GM19467 (cell line): ENCODE data around the gene CRYGN.

Experiments used
- ATAC-seq: cut with Tn5 transposase; IDR thresholded peaks from one replicate; pipeline ENCODE4 v1.9.1; 2021; ENCODE audit warnings: mild to moderate bottlenecking, moderate library complexity; ENCODE audit not compliant: unreplicated experiment

Gene CRYGN

DNA sequence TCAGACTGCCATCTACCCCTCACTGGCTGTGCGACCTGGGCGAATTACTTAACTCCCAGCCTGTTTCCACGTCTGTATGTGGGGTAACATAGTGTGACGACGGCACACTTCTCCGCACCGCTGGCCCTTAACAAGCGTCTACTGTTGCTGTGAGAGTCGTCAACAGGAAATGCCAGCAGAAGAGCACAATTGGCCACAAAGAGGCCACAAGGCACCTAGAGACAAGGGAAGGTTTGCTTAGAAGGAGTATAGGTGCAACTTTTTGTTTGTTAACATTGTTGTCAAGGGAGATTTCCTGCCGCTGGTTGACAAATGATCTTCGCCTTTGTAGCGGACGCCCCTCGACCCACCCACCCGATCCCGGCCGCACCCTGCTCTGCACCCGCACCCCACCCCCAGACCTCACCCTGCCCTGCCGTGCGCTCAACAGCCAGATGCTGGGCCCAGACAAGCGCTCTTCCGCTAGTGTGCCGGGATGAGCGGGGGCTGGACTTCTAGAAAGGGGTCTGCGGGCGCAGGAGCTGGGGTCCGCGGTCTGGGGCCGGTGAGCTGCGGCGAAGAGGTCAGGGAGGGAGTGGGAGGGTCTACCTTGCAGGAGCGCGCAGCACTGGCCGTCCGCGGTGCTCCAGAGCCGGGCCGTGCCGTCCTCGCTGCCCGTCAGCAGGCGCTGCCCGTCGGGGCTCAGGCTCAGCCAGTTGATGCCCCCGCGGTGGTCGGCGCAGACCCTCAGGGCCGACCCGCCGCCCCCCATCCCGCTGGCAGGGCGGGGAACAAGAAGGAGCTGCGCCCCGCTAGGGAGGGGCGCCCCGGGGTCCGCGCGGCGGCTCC, 30.9 kb downstream of the CRYGN start:
- no peak for ATAC-seq

DNA sequence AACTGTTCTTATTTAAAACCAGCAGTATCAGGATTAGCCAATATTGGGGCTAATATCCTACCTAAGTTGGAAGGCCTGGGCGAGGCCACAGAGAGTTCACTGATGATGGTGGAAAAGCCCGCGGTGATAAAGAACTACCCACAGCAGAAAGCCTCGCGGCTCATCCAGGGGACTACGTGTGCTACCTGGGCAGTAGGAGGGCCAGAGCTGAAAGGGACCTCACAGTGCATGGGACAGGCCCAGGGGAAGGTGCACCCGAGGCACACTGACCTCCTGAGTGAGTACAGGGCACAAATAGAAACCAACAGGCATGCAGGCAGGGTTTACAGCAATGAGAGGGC, 31.5 kb downstream of the CRYGN start:
- ATAC-seq: no peak

DNA sequence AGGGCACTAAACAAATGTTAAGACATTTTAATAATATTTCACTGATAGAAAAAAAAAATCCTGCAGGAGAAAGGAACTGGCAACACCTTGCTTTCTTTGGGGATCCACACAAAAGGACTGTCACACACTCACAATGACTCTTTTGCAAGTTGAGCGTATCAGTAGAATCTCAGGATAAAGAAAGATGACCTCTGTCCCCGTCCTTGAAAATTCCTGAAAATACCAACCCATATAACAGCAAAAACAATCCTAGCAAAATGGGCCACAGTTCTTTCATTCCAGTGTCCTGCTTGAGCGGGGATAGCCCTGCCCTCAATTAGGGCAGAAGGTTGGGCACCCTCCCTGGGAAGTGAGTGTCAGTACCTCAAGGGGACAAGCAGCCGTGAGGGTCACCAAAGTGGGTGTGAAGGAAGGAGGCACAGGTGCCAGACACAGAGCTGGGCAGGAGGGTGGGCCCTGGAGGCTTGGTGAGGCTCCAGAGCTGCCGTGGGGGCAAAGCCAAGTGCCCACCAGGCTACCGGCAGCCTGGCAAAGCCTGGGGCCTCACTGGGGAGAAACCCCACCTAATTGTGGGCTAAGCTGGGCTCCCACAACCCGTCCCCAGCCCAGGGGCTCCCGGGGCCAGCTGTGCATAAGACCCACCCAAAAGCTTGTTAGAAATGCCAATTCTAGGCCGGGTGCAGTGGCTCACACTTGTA, 32.9 kb downstream of the CRYGN start:
- no peak for ATAC-seq

DNA sequence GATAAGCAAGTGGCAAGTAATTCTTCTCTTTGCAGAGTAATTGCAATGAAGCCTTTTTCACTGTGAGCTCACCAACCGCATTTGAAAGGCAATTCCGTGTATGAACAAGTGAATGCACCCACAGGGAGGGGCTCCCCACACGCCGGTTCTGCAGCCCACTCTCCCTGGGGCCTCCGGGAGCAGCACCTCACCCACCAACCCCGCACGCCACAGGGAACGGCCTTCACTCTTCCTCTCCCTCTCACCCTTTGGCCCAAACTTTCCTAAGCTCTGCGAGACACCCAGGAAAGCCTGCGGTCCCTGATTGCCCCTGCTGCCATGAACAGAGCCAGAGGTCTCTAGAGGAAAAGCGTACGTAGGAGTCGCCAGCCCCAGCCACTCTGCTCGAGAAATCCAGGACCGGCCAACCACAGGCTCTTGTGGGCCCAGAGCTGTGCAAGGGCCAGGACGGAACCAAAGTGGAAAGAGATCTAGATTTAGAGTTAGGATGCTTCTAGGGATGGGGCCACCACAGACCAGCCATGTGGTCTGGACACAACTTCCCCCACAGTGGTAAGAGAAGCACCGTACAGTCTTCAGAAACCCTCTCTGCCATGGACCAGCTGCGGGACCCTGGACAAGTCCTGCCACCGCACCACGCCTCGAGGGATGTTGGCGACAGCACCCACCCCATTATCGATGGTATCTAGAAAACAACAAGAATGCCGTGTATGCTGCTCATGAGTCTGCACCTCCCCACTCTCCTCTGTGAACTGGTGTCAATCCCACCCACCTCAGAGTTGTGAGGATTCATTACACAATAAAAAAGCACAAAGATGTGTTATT, 33.7 kb downstream of the CRYGN start:
- ATAC-seq: no peak

DNA sequence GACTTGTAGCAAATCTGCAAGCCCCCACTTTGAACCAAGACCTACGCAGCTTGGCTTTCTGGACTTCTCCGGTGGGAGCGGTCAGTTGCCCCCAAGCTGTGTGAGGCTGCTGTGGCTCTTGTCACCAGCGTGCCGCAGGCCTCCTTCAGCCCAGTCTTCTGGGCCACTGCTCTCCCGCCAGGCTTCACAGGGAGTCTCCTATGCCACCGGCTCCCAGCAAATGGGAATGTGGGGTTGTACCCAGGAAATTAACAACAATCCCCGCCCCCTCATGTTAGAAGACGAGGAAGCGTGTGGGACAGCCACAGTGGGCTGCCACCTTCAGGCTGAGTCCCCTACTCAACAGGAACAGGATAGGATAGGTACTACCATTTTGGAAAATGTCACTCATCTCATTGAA, 34.4 kb downstream of the CRYGN start:
- ATAC-seq: no peak

DNA sequence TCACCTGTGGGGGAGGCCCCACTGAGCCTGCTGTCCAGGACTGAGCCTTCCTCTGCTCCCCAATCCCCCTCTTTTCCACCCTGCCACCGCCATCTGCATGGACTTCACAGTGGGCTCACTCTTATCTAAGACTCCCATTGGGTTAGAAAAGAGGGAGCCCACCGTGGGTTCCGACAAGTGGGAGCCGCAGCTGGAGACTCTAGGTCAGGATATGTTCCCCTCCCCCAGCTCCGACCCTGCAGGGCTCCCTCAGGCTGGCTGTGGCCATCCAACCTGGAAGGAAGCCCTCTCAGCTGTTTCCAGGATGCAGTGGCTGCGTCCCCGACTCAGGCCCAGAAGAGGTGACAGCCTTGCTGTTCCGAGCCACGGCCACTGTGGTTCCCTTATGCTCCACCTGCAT, 34.9 kb downstream of the CRYGN start:
- ATAC-seq: no peak

DNA sequence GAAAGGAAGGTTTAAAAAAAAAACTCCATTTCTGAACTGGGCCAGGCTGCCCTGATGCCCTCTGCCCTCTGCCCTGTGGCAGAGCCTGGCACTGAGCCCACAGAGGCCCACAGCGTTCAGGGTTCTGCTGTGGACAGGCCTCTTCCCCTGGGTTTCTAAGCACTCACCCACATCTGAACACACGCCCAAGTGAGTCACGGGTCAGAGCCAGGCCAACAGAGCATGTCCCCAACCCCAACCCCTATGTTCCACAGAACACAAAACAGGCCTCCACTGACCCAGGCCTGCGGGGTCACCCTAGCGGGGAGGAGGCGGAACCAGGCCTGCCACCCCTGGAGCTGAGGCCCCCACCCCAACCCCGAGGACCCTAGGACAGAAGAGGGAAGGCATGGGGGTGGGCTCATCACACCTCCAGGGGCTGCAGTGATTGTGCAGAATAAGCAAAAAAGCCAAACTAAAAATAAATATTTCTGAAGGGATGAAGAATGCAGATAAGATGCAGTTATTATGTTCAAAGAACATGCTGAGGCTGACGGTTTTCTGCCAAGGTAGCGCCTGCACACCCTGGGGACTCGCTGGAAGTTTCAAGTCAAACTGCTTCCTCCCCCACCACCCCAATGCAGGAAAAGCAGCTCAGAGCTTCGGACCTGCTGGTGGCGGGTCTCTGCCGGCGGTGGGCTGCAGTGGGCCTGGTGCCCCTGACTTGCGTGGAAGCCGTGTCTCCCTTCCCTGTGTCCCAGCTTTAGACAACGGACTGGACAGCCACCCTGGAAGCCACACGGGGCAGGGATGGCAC, 35.5 kb downstream of the CRYGN start:
- no peak for ATAC-seq

DNA sequence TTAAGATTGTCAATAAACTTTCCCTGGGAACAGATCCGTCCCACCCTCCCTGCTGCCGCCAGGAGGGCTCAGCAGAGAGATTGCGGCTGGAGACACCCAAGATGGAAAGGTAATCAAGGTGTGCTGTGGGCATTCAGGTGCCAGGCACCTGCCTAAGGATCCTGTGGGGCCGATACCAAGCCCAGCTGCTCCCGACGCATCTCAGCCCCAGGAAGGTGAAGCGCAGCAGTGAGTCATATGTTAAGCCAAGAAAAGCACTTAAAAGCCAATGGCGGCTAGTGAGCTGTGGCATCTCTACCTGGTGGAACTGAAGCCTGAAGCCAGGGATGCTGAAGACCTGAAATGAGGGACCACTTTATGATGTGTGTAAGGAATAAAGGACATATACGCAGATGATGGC, 36.2 kb downstream of the CRYGN start:
- no peak for ATAC-seq

DNA sequence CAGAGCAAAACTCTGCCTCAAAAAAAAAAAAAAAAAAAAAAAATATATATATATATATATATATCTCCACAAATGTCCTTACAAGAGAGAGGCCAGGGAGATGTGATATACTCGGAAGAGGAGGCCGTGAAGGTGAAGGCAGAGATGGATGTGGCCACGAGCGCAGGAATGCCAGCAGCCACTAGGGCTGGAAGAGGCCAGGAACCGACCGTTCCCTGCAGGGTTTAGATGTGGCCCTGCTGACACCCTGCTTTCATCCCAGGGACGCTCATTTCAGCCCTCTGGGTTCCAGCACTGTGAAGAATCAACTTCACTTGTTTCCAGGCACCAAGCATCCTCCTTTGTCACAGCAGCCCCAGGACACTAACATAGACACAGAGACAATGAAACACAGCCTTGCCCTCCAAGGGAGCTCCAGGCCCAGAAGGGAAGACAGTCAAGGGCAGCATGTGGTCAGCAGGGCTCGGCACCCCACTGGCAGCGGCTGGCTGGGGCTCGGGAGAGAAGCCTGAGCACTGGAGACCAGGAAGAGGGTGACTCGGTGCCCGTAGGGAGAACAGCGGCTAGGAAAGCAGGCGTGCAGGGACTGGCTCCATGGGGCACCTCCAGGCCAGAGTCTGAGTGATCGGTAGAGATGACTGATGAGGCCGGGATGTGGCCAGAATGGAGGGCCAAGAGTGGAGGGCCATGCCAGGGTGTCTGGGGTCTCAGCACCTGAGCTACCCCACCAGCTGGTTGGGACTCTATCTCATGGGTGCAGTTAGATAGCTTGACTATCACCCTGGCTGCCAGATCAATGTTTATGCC, 37.7 kb downstream of the CRYGN start:
- ATAC-seq: no peak

DNA sequence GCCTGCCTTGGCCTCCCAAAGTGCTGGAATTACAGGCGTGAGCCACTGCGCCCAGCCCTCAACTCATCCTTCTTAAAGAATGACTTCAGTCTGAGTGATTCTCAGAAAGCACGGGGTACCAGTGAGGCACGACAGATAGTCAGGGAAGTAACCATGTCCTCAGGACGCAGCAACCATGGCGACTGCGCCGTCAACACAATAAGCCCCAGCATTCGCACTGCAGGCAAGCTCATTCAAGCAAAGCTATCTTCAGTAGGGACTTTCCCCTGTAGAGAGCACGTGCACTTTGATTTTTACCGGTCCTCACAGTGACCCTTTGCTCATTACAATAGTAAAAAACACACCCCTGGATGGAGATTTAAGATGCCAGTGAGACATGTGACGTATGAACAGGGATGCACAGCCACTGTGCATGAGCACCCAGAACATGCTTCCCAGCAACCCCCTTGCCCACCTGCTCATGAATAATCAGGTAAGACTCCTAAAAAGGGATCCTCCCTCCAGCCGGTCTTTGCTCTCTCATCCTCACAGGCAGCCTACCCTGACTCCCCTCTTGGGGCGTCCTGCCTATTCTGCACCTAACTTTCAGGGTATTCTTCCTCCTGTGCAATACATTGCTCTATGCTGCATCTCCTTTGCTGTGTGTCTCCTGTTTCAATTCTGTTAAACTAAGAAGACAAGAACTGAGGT, 39.2 kb downstream of the CRYGN start:
- ATAC-seq: peak; percentile 66

DNA sequence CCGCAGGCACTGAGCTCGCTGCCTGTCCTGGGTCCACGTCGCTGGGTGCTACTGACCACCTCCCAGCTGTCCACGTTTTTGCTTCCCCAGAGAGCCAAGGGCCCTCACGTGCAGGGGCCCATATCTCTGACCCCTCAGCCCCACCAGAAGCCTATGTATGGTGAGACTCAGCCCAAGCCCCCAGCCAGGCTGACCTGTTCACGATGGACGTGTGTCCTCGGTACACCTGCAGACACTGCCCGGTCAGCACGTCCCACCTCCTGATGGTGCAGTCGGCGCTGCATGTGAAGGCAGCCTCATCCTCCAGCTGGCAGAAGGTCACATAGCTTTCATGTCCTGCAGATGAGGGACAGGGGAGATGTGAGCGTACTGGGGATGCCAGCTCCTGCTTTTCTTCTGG, 40.0 kb downstream of the CRYGN start:
- ATAC-seq: no peak

DNA sequence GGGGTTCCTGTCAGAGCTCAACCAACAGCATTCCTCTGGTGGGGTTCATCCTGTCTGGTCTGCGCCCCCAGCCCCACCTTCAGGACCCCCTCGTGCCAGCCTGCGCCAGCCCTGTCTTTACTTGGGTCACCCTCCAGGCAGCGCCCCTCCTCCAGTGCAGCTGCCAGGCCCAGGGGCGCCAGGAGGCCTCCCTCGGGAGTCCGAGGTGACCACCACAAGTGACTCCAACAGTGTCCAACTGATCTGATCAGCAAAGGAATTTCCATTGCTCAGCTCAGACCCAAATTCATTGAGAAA, 40.7 kb downstream of the CRYGN start:
- no peak for ATAC-seq

DNA sequence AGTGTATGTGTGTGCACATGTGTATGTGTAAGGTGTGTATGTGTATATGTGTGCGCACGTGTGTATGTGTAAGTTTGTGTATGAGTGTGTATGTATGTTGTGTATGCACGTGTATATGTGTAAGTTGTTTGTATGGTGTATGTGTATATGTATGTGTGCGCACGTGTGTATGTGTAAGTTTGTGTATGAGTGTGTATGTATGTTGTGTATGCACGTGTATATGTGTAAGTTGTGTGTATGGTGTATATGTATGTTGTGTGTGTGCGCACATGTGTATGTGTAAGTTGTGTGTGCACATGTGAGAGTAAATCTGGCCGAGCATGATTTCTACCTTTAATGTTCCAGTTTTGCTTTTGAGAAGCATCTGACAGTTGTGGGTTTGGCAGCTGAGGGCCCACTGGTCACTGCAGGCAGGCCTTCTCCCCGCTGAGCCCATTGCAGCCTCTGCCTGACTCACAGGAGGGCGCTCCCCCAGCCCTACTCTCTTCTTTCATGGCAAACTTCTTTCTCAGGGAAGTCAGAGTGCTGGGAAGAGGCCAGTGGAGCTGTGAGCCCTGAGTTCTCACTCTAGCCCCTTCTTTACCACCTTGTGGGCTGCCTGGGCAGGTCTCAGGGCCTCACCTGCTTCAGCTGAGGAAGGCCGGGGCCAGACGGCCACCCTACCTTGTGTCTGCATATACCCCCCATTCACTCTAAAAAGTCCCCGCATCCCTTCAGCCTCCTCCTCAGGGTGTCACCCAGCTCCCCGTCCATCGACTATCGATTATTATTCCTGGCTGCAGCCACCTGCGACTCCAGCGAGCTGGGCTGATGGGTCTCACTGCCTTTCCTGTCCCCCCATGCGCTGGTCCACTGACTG, 41.3 kb downstream of the CRYGN start:
- ATAC-seq: no peak

DNA sequence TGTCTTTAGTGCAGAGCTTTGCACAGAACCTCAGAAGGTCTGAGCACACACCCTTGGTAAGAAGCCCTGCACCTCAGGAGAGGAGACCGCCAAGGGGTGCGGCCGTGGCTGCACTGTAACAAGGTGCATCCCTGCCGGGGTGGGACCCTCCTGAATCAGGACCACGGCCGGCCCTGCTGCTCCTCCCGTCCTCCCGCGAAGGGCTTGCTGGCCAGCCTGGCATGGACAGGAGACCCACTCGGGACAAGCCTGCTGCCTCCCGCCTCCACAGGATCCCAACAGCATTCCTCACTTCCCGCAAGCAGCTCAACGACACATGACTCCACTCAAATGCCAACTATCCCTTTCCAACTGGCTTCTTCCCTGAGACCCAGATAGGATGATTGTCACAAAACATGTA, 42.9 kb downstream of the CRYGN start:
- no peak for ATAC-seq

DNA sequence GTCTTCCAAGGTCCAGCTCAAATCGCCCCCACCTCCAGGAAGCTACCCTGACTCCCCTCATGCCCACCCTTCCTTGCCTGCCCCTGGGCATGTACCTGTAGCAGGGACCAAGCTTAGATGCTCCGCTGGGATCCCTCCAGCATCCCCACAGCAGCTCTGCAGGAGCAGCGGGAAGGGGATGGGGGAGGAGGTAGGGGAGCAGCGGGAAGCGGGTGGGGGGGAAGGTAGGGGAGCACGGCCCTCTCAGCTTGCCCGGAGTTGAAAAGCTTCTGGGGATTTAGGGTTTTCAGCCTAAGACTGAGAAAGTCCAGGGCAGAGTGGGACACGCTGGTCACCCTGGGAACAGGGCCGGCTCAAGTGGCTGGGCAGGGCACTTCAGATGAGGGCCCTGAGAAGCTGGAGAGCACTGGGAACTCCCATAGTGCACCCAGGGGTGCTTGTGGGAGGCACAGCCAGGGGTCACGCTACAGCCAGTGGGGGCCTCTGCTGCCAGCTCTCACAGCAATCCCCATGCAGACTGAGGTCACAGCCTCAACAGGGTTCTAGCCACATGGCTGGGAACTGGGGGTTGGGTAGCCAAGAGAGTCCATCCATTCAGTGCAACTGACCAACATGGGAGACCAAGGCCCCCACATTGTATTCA, 43.5 kb downstream of the CRYGN start:
- ATAC-seq: no peak

DNA sequence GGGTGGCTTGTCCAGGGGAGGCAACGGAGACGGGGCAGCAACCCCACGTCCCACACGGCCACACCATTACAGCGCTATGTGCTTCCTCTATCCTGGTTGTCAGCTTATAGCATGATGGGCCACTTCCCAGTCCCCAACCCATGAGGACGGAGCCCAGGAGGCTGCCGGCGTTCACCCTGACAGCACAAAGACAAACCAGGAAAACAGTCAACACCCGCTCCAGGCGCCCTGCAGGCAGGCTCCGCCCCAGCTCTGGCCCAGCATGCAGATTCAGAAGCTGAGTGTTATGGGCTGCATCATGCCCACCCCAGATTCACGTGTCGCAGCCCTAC, 44.9 kb downstream of the CRYGN start:
- ATAC-seq: no peak

DNA sequence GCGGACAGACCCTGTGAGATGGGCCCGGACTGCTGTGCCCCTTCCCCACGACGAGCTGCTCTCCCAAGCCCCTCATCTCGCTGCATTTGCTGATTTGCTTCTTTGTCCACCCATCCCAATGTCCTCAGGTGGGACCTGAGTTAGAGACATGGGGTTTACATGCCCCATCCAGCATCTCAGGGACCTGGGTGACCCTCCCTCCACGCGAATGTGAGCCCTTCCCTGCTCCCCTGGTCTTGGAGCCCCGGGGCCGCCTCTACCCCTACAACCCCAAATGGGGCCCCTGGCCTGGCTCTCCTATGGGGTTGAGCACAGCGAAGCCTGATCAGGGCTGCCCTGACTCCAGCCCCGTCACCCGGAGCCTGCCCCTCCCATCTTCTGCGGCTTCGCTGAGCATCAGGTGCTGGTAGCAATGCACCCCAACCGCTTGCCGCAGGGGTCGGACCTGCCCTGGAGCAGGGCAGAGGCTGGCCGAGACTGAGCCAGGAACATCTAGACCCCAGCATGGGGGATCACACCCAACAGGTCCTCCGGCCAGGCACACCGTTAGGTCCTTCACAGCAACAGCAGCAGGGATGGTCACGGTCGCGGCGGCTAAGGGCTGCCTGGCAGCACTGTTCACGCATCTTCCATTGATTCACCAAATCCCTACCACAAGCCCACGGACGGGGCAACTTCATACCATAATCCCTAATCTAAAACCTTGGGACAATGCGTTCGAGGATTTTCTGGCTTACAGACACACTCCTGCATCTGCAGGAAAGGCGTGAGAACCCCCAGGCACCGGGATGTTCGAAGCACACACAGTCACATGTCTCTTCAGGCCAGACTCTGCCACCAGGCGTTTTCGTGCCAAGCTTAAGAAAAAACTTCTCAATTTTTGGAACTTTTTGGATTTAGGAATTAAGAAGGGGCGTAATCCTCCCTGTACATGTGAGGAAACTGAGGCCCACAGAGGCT, 45.6 kb downstream of the CRYGN start:
- no peak for ATAC-seq
